Measurements from ENCODE around the gene SSRP1. TPM values are rescaled to one million over a fixed set of nuclear protein-coding genes. Genes with fewer than 3 reads are reported as not detected.
A peak's percentile ranks its signal among the peaks of the same experiment; 100 is the strongest.

SSRP1 gene
- total RNA-seq, 1 donor from 2014 or later, result 186 TPM

- Histone ChIP-seq H3K27me3 (no peaks in the 10 kb centered on the region), H3K4me2 (no peak overlapping the region), H3K9ac (no peak overlapping the region), H3K79me2 (ENCODE audit: low read depth) (no peaks in the 10 kb centered on the region), H3K27ac (no peak overlapping the region), H3K9me3 (ENCODE audit: low read depth) (no peaks in the 10 kb centered on the region), H3K4me1 (peaks cover 25% of the 10 kb centered on the region), H3K36me3 (no peaks in the 10 kb centered on the region), H2AFZ (replicated peaks) (peak overlapping the region; percentile 82), H3F3A (ENCODE audit: low read depth) (peaks cover 20% of the 10 kb centered on the region), H3K4me3 (no peak overlapping the region), H4K20me1 (ENCODE audit: low read depth) (no peaks in the 10 kb centered on the region)
- peaks cover 34% of the 10 kb centered on the region for H3K4me1 Mint-ChIP-seq
- no peak overlapping the region for H3K4me3 Mint-ChIP-seq
- H3K27ac Mint-ChIP-seq, result no peak overlapping the region
- no peaks in the 10 kb centered on the region for H3K36me3 Mint-ChIP-seq
- TF ChIP-seq CTCF (IDR thresholded peaks at IDR 0.05), result no peak
- no peak for TF ChIP-seq EZH2phosphoT487 (IDR thresholded peaks at IDR 0.05)
- no peak for TF ChIP-seq EZH2 (IDR thresholded peaks at IDR 0.05)
- DNase-seq (ENCODE audit: low spot score), result no peak
- H3K9me3 Mint-ChIP-seq, result peaks cover under 1% of the 10 kb centered on the region
- H3K27me3 Mint-ChIP-seq (ENCODE audit: insufficient read depth, low read depth), result peaks cover 12% of the 10 kb centered on the region
Observed at GRCh38 chr11:57344826-57345225, 9.1 kb upstream of the SSRP1 start.

- Mint-ChIP-seq H3K27me3 (ENCODE audit: insufficient read depth, low read depth) (peaks cover 16% of the 10 kb centered on the region), H3K9me3 (no peaks in the 10 kb centered on the region), H3K4me1 (peaks cover 37% of the 10 kb centered on the region), H3K36me3 (no peaks in the 10 kb centered on the region), H3K27ac (no peak overlapping the region), H3K4me3 (no peak overlapping the region)
- Histone ChIP-seq H3K27me3 (no peaks in the 10 kb centered on the region), H3K4me2 (peak overlapping the region; percentile 17), H3K4me3 (no peak overlapping the region), H3K4me1 (peaks cover 31% of the 10 kb centered on the region), H3K9ac (no peak overlapping the region), H3K27ac (no peak overlapping the region), H3K79me2 (ENCODE audit: low read depth) (no peaks in the 10 kb centered on the region), H2AFZ (replicated peaks) (peak overlapping the region; percentile 74), H3K9me3 (ENCODE audit: low read depth) (no peaks in the 10 kb centered on the region), H3F3A (ENCODE audit: low read depth) (peaks cover 26% of the 10 kb centered on the region), H3K36me3 (no peaks in the 10 kb centered on the region), H4K20me1 (ENCODE audit: low read depth) (no peaks in the 10 kb centered on the region)
- no peak for TF ChIP-seq CTCF (IDR thresholded peaks at IDR 0.05)
- no peak for TF ChIP-seq EZH2 (IDR thresholded peaks at IDR 0.05)
- TF ChIP-seq EZH2phosphoT487 (IDR thresholded peaks at IDR 0.05), result no peak
- no peak for DNase-seq (ENCODE audit: low spot score)
Observed at GRCh38 chr11:57343825-57344224, 8.1 kb upstream of the SSRP1 start.

- Mint-ChIP-seq H3K9me3 (no peaks in the 10 kb centered on the region), H3K4me3 (no peak overlapping the region), H3K4me1 (peaks cover 40% of the 10 kb centered on the region), H3K27me3 (ENCODE audit: insufficient read depth, low read depth) (peaks cover 17% of the 10 kb centered on the region), H3K36me3 (no peaks in the 10 kb centered on the region), H3K27ac (peak overlapping the region; percentile 84)
- Histone ChIP-seq H2AFZ (replicated peaks) (peak overlapping the region; percentile 86), H3K36me3 (no peaks in the 10 kb centered on the region), H3K79me2 (ENCODE audit: low read depth) (no peaks in the 10 kb centered on the region), H3K9ac (no peak overlapping the region), H3K4me2 (no peak overlapping the region), H3K9me3 (ENCODE audit: low read depth) (no peaks in the 10 kb centered on the region), H3K4me1 (peaks cover 42% of the 10 kb centered on the region), H3F3A (ENCODE audit: low read depth) (peaks cover 26% of the 10 kb centered on the region), H3K27ac (no peak overlapping the region), H4K20me1 (ENCODE audit: low read depth) (no peaks in the 10 kb centered on the region), H3K4me3 (no peak overlapping the region), H3K27me3 (no peaks in the 10 kb centered on the region)
- no peak for DNase-seq (ENCODE audit: low spot score)
- TF ChIP-seq EZH2 (IDR thresholded peaks at IDR 0.05) (no peak), CTCF (IDR thresholded peaks at IDR 0.05) (no peak), EZH2phosphoT487 (IDR thresholded peaks at IDR 0.05) (no peak)
Observed at GRCh38 chr11:57342702-57343101, 7.0 kb upstream of the SSRP1 start.
